Neural progenitor cell (in vitro differentiated cells): ENCODE results near the gene ARAF. TPM values are rescaled to one million over a fixed set of nuclear protein-coding genes. Genes with fewer than 3 reads are reported as not detected.
A peak's percentile ranks its signal among the peaks of the same experiment; 100 is the strongest.

Source experiments
- DNase-seq: peaks from one replicate; pipeline ENCODE4 v3.0.0-alpha.2; 2016; ENCODE audit warnings: low spot score
- H2AFZ ChIP-seq: fragments of 200-600 bp; sonication (generic); replicated peaks from 2 replicates; pipeline ENCODE4 v1.6.1; 2016; ENCODE audit warnings: antibody characterized with exemption
- H3F3A ChIP-seq: fragments of 200-600 bp; sonication (generic); 2 replicates; pipeline ENCODE4 v1.6.1; 2016; ENCODE audit warnings: antibody characterized with exemption, low read depth
- H3K27ac ChIP-seq: fragments of 200-600 bp; sonication (generic); 2 replicates; pipeline ENCODE4 v1.5.1; 2016; ENCODE audit warnings: mild to moderate bottlenecking
- H3K27me3 ChIP-seq: fragments of 200-600 bp; sonication (generic); 2 replicates; pipeline ENCODE4 v1.6.1; 2016; ENCODE audit warnings: mild to moderate bottlenecking, moderate library complexity
- H3K36me3 ChIP-seq: fragments of 200-600 bp; sonication (generic); 2 replicates; pipeline ENCODE4 v1.5.1; 2016
- H3K4me1 ChIP-seq: fragments of 200-600 bp; sonication (generic); 2 replicates; pipeline ENCODE4 v1.6.1; 2016; ENCODE audit warnings: mixed run types
- H3K4me2 ChIP-seq: fragments of 200-600 bp; sonication (generic); 2 replicates; pipeline ENCODE4 v1.6.1; 2016
- H3K4me3 ChIP-seq: fragments of 200-600 bp; sonication (generic); 2 replicates; pipeline ENCODE4 v1.5.1; 2016
- H3K79me2 ChIP-seq: fragments of 200-600 bp; sonication (generic); 2 replicates; pipeline ENCODE4 v1.6.1; 2016; ENCODE audit warnings: low read depth
- H3K9ac ChIP-seq: fragments of 200-600 bp; sonication (generic); 2 replicates; pipeline ENCODE4 v1.6.1; 2016
- H3K9me3 ChIP-seq: fragments of 200-600 bp; sonication (generic); 2 replicates; pipeline ENCODE4 v1.5.1; 2016; ENCODE audit warnings: low read depth
- H4K20me1 ChIP-seq: fragments of 200-600 bp; sonication (generic); 2 replicates; pipeline ENCODE4 v1.6.1; 2016; ENCODE audit warnings: low read depth
- H3K27ac Mint-ChIP-seq: 3 replicates; pipeline ENCODE4 v1.8.0; 2021; ENCODE audit warnings: mixed read lengths
- H3K27me3 Mint-ChIP-seq: 2 replicates; pipeline ENCODE4 v1.8.0; 2022; ENCODE audit warnings: low read depth, mild to moderate bottlenecking, inconsistent platforms, moderate library complexity, mixed read lengths; ENCODE audit not compliant: insufficient read depth
- H3K36me3 Mint-ChIP-seq: 3 replicates; pipeline ENCODE4 v1.8.0; 2021; ENCODE audit warnings: mixed read lengths
- H3K4me1 Mint-ChIP-seq: 3 replicates; pipeline ENCODE4 v1.8.0; 2021; ENCODE audit warnings: mixed read lengths
- H3K4me3 Mint-ChIP-seq: 3 replicates; pipeline ENCODE4 v1.8.0; 2021; ENCODE audit warnings: mild to moderate bottlenecking, moderate library complexity, mixed read lengths
- H3K9me3 Mint-ChIP-seq: 3 replicates; pipeline ENCODE4 v1.8.0; 2020; ENCODE audit warnings: mixed read lengths
- CTCF ChIP-seq: fragments of 200-600 bp; sonication (generic); IDR thresholded peaks from 2 replicates; pipeline ENCODE4 v1.5.1; 2017; ENCODE audit warnings: antibody characterized with exemption, mild to moderate bottlenecking
- EZH2 ChIP-seq: fragments of 200-600 bp; sonication (generic); IDR thresholded peaks from 2 replicates; pipeline ENCODE4 v1.6.1; 2017; ENCODE audit warnings: antibody characterized with exemption, mild to moderate bottlenecking, moderate library complexity
- EZH2phosphoT487 ChIP-seq: fragments of 200-600 bp; sonication (generic); IDR thresholded peaks from 2 replicates; pipeline ENCODE4 v1.6.1; 2017; ENCODE audit warnings: antibody characterized with exemption
- total RNA-seq: library from RNA; depleted of rRNA; stranded (reverse); fragments of >200 nt; gene quantifications from 2 replicates; pipeline ENCODE4 v1.2.3, GENCODE V29; 2015; ENCODE audit warnings: low replicate concordance

ARAF gene
- total RNA-seq, 1 donor from 2014 or later, result 17.4 TPM

- H3K9ac ChIP-seq, result no peak overlapping the region
- no peaks in the 10 kb centered on the region for H3K36me3 ChIP-seq
- peaks cover 2% of the 10 kb centered on the region for H4K20me1 ChIP-seq
- no peak overlapping the region for H3K27ac ChIP-seq
- H3K4me3 ChIP-seq, result no peak overlapping the region
- no peak overlapping the region for H3K4me2 ChIP-seq
- no peaks in the 10 kb centered on the region for H3K27me3 ChIP-seq
- no peak for DNase-seq
- TF ChIP-seq EZH2 (no peak), CTCF (no peak), EZH2phosphoT487 (no peak)
- no peak overlapping the region for H2AFZ ChIP-seq
- H3K27ac Mint-ChIP-seq, result no peak overlapping the region
- H3K4me1 Mint-ChIP-seq, result peaks cover 5% of the 10 kb centered on the region
- peaks cover 31% of the 10 kb centered on the region for H3K9me3 Mint-ChIP-seq
- no peaks in the 10 kb centered on the region for H3F3A ChIP-seq
- H3K4me1 ChIP-seq, result no peaks in the 10 kb centered on the region
- peaks cover 37% of the 10 kb centered on the region for H3K36me3 Mint-ChIP-seq
- H3K27me3 Mint-ChIP-seq, result peaks cover 5% of the 10 kb centered on the region
- no peak overlapping the region for H3K4me3 Mint-ChIP-seq
- peaks cover 7% of the 10 kb centered on the region for H3K79me2 ChIP-seq
- no peaks in the 10 kb centered on the region for H3K9me3 ChIP-seq
Measured at GRCh38 chrX:47566841-47567240, 5.8 kb downstream of the ARAF start.

GRCh38 chrX:47568656-47569295, 7.8 kb downstream of the ARAF start:
- Mint-ChIP-seq H3K4me3 (no peak overlapping the region), H3K27me3 (peaks cover 7% of the 10 kb centered on the region), H3K9me3 (peaks cover 40% of the 10 kb centered on the region), H3K36me3 (peaks cover 38% of the 10 kb centered on the region), H3K4me1 (peaks cover 8% of the 10 kb centered on the region), H3K27ac (no peak overlapping the region)
- Histone ChIP-seq H3K79me2 (no peaks in the 10 kb centered on the region), H3K36me3 (no peaks in the 10 kb centered on the region), H3K4me3 (no peak overlapping the region), H3K9me3 (no peaks in the 10 kb centered on the region), H3K27me3 (no peaks in the 10 kb centered on the region), H3K27ac (no peak overlapping the region), H3K9ac (no peak overlapping the region), H2AFZ (no peak overlapping the region), H3K4me2 (no peak overlapping the region), H3F3A (peaks cover 10% of the 10 kb centered on the region), H4K20me1 (no peaks in the 10 kb centered on the region), H3K4me1 (peaks cover 6% of the 10 kb centered on the region)
- DNase-seq, result peak; percentile 50
- TF ChIP-seq EZH2 (no peak), CTCF (peak; percentile 40)

DNA sequence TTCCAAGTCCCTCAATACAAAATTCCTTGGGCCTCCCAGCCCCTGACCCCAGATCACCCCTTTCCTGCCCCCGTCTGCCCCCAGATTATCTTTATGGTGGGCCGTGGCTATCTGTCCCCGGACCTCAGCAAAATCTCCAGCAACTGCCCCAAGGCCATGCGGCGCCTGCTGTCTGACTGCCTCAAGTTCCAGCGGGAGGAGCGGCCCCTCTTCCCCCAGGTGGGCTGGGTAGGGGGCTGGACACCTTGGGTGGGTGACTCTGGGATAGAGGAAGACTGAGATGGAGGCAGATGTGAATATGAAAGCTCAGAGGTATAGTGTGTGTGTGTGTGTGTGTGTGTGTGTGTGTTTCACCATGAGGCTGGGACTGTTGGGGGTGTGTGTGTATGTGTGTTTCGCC, 9.8 kb downstream of the ARAF start:
- Mint-ChIP-seq H3K4me1 (peaks cover 8% of the 10 kb centered on the region), H3K27me3 (peaks cover 7% of the 10 kb centered on the region), H3K9me3 (peaks cover 40% of the 10 kb centered on the region), H3K36me3 (peaks cover 38% of the 10 kb centered on the region), H3K27ac (no peak overlapping the region), H3K4me3 (no peak overlapping the region)
- Histone ChIP-seq H2AFZ (no peak overlapping the region), H4K20me1 (no peaks in the 10 kb centered on the region), H3K4me3 (no peak overlapping the region), H3K27me3 (no peaks in the 10 kb centered on the region), H3K27ac (no peak overlapping the region), H3F3A (peaks cover 10% of the 10 kb centered on the region), H3K4me2 (no peak overlapping the region), H3K9me3 (no peaks in the 10 kb centered on the region), H3K4me1 (peaks cover 6% of the 10 kb centered on the region), H3K9ac (no peak overlapping the region), H3K79me2 (no peaks in the 10 kb centered on the region), H3K36me3 (no peaks in the 10 kb centered on the region)
- no peak for TF ChIP-seq EZH2phosphoT487
- no peak for TF ChIP-seq CTCF
- no peak for TF ChIP-seq EZH2
- DNase-seq, result no peak
